Endothelial cell (in vitro differentiated cells): ENCODE data around the gene NCK2. TPM values are rescaled to one million over a fixed set of nuclear protein-coding genes. Genes with fewer than 3 reads are reported as not detected.

Experiments used
- DNase-seq: peaks from one replicate; pipeline ENCODE4 v3.0.0; 2021; ENCODE audit warnings: low spot score
- H3K27ac Mint-ChIP-seq: one replicate; pipeline ENCODE4 v1.8.0; 2021; ENCODE audit warnings: mixed read lengths, inconsistent platforms; ENCODE audit not compliant: unreplicated experiment
- H3K27me3 Mint-ChIP-seq: one replicate; pipeline ENCODE4 v1.8.0; 2021; ENCODE audit warnings: mild to moderate bottlenecking, moderate library complexity, mixed read lengths, inconsistent platforms; ENCODE audit not compliant: unreplicated experiment
- H3K36me3 Mint-ChIP-seq: one replicate; pipeline ENCODE4 v1.8.0; 2021; ENCODE audit warnings: mild to moderate bottlenecking, low read depth, mixed read lengths, inconsistent platforms; ENCODE audit not compliant: unreplicated experiment
- H3K4me1 Mint-ChIP-seq: one replicate; pipeline ENCODE4 v1.8.0; 2021; ENCODE audit warnings: mild to moderate bottlenecking, mixed read lengths, inconsistent platforms; ENCODE audit not compliant: unreplicated experiment
- H3K4me3 Mint-ChIP-seq: one replicate; pipeline ENCODE4 v1.8.0; 2021; ENCODE audit warnings: mild to moderate bottlenecking, mixed read lengths, inconsistent platforms; ENCODE audit not compliant: unreplicated experiment
- H3K9me3 Mint-ChIP-seq: one replicate; pipeline ENCODE4 v1.8.0; 2021; ENCODE audit warnings: mixed read lengths, inconsistent platforms; ENCODE audit not compliant: unreplicated experiment
- total RNA-seq: library from RNA; stranded (reverse); fragmentation: NEBNext Ultra II Directional; extraction: Animal tissue kit (Norgen Biotek cat#: 25700); gene quantifications from one replicate; pipeline ENCODE4 v1.2.1, GENCODE V29; 2021; ENCODE audit not compliant: unreplicated experiment
- TF ChIP-seq, protein P1 (sequence below): fragments of 200-600 bp; sonication (generic); IDR thresholded peaks from one replicate; pipeline ENCODE4 v1.5.0; 2021; ENCODE audit warnings: antibody characterized with exemption; ENCODE audit not compliant: unreplicated experiment

NCK2 gene
- total RNA-seq, 1 donor from 2014 or later: 93.7 TPM

DNA sequence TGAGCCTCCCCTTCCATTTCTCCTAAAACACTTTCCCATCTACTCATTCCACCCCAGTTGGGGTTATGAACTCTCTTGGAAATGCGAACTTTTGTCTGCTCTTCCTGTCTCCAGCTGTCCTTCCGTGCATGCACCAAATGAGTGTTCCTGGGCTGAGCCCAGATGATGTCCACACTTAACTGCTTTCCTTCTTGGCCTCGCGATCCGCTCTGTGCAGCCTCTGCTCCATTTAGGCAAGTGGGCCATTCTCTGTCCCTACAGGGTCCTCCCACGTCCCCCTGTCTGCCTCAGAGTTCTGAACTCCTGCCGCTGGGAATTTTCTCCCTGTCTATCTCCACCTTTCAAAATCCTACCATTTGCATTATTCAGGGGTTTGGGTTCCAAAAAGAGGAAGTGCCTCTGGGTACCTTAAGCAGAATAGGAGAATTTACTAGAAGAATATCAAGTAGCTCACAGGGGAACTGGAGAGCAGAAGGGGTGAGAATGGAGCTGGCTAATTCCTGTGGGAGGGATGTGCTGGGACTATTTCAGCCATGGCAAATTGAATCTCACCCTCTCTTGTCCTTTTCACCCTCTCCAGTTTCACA, 4.7 kb upstream of the NCK2 start:
- no peaks in the 10 kb centered on the region for H3K9me3 Mint-ChIP-seq
- no peak overlapping the region for H3K4me3 Mint-ChIP-seq
- TF ChIP-seq, protein P1, sequence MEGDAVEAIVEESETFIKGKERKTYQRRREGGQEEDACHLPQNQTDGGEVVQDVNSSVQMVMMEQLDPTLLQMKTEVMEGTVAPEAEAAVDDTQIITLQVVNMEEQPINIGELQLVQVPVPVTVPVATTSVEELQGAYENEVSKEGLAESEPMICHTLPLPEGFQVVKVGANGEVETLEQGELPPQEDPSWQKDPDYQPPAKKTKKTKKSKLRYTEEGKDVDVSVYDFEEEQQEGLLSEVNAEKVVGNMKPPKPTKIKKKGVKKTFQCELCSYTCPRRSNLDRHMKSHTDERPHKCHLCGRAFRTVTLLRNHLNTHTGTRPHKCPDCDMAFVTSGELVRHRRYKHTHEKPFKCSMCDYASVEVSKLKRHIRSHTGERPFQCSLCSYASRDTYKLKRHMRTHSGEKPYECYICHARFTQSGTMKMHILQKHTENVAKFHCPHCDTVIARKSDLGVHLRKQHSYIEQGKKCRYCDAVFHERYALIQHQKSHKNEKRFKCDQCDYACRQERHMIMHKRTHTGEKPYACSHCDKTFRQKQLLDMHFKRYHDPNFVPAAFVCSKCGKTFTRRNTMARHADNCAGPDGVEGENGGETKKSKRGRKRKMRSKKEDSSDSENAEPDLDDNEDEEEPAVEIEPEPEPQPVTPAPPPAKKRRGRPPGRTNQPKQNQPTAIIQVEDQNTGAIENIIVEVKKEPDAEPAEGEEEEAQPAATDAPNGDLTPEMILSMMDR: no peak

DNA sequence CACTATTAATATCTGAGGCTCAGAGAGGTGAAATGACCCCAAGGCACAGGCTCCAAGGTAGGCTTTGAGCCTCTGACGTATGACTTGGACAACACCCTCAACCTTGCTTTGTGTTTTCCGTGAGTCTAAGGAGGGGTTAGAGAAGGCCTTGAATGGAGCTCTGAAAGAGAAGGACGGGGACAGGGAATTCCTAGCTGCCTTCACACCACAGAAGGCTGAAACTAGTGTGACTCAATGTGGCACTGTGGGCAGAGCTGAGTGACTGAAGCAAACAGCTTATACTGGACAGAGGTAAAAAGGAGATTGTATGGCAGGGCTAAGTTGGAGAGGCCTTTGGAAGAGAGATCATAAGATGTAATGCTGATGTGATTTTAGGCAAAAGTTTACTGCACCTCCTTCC, 3.5 kb upstream of the NCK2 start:
- peaks cover 7% of the 10 kb centered on the region for H3K36me3 Mint-ChIP-seq
- DNase-seq: no peak
- no peak overlapping the region for H3K4me3 Mint-ChIP-seq
- H3K9me3 Mint-ChIP-seq: no peaks in the 10 kb centered on the region
- peak overlapping the region; percentile 34 for H3K27ac Mint-ChIP-seq
- peaks cover 46% of the 10 kb centered on the region for H3K4me1 Mint-ChIP-seq
- peaks cover 13% of the 10 kb centered on the region for H3K27me3 Mint-ChIP-seq
- TF ChIP-seq, protein P1: no peak

More for the DNA sequence above, 4.7 kb upstream of the NCK2 start:
- DNase-seq: no peak
- Mint-ChIP-seq H3K27ac (no peak overlapping the region), H3K27me3 (peaks cover 12% of the 10 kb centered on the region), H3K4me1 (peaks cover 42% of the 10 kb centered on the region), H3K36me3 (peaks cover 4% of the 10 kb centered on the region)

DNA sequence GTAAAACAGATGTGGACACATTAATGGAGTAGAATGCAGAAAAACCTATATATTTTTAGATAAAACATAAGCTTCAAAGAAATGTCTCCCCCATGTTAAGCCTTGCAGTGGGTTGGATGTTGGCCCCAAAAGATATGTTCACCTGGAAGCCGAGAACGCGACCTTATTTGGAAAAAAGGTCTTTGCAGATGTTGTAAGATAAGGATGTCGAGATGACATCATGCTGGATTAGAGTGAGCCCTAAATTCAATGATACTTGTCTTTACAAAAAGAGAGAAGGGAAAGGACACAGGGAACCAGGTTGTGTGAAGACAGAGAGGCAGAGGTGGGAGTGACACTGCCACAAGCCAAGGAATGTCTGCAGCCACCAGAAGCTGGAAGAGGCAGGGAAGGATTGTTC, 3.1 kb upstream of the NCK2 start:
- peaks cover 7% of the 10 kb centered on the region for H3K36me3 Mint-ChIP-seq
- no peak for DNase-seq
- H3K9me3 Mint-ChIP-seq: no peaks in the 10 kb centered on the region
- TF ChIP-seq, protein P1: no peak
- peaks cover 51% of the 10 kb centered on the region for H3K4me1 Mint-ChIP-seq
- no peak overlapping the region for H3K27ac Mint-ChIP-seq
- H3K4me3 Mint-ChIP-seq: no peak overlapping the region
- peaks cover 11% of the 10 kb centered on the region for H3K27me3 Mint-ChIP-seq

DNA sequence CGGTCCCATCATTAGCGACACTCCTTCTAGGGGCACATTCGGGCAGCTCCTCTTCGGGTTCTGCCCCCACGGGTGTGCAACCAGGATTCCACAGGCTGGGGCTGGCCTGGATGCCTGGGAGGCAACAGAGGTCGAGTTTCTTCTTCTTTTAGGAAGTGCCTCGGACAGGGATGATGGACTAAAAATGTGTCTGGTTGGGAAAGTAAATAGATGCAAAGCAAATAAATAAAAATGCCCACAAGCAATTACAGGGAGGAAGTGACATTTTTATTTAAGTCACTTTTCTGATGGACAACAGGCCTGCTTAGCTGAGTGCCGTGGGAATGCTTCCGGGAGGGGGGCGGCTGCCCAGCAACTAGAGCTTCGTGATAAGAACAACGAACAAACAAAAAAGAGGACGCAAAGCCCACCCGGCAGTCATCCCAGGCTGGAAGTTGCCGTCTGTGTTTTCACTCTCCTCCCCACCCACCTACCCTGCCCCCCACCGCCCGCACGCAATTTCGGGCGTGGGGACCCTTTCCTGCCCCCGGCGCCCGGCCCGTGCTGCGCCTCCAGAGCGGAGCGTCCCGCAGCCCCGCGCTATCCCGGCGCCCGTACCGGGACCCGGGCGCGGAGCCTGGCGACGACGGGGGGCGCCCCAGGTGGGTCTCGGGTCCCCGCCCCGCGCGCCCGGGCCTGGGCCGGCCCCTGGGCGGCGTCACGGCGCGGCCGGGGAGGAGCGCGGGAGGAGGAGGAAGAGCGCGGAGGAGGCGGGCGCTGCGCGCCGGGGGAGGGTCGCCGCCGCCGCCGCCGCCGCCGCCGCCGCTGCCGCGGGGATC, 412 bp upstream of the NCK2 start:
- peak; percentile 78 for DNase-seq
- Mint-ChIP-seq H3K27ac (peak overlapping the region; percentile 96), H3K36me3 (peaks cover 11% of the 10 kb centered on the region), H3K4me3 (peak overlapping the region; percentile 91), H3K9me3 (no peaks in the 10 kb centered on the region), H3K4me1 (peaks cover 73% of the 10 kb centered on the region), H3K27me3 (peaks cover 11% of the 10 kb centered on the region)
- TF ChIP-seq, protein P1: no peak
